Neutrophil (primary cell): ENCODE results near the gene OR4B1.

Source experiments
- H3K27ac ChIP-seq: fragments of 200-600 bp; sonication (generic); 2 replicates; pipeline ENCODE4 v1.5.1; 2016; ENCODE audit warnings: mild to moderate bottlenecking, moderate library complexity
- H3K27me3 ChIP-seq: fragments of 200-600 bp; sonication (generic); 2 replicates; pipeline ENCODE4 v1.6.0; 2016; ENCODE audit warnings: mild to moderate bottlenecking
- H3K36me3 ChIP-seq: fragments of 200-600 bp; sonication (generic); 2 replicates; pipeline ENCODE4 v1.5.1; 2017
- H3K4me1 ChIP-seq, 2 experiments: fragments of 200-600 bp in 1 of 2; sonication (generic) in 1 of 2; 1 replicate in 1 of 2; 2 replicates in 1 of 2; pipeline versions ENCODE4 v1.5.1 to v1.6.1; 2013 to 2016; ENCODE audit warnings: low read depth in 1 of 2, low read length in 1 of 2, mild to moderate bottlenecking in 1 of 2, moderate library complexity in 1 of 2; ENCODE audit not compliant: control insufficient read depth in 1 of 2, insufficient read depth in 1 of 2
- H3K4me3 ChIP-seq, 2 experiments: fragments of 200-600 bp in 1 of 2; sonication (generic) in 1 of 2; 1 replicate in 1 of 2; 2 replicates in 1 of 2; pipeline ENCODE4 v1.5.1; 2013 to 2016; ENCODE audit warnings: low read depth in 1 of 2, low read length in 1 of 2, mild to moderate bottlenecking in 1 of 2, moderate library complexity in 1 of 2
- H3K9me3 ChIP-seq: fragments of 200-600 bp; sonication (generic); 2 replicates; pipeline ENCODE4 v1.5.1; 2016
- CTCF ChIP-seq: fragments of 200-600 bp; sonication (generic); IDR thresholded peaks from 2 replicates; pipeline ENCODE4 v1.5.1; 2016; ENCODE audit warnings: antibody characterized with exemption

OR4B1 gene

DNA sequence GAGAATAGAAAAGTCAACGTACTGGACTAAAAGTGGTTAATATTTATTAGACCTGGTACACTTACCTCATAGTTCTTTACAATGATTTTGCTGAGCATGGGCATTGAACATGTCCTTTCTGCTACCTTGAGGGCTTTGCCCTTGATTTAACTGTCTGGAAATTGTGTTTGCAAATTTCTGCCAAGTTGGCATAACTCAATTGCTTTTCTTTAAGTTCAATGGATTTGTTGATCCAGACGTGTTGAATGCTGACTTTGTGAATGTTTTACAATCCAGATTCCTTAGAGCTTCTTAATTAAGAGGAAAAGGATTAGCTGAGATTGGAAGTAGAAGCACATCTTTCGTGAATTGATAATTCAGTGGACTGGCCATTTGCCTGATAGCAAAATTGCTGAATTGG is 21.1 kb downstream of the OR4B1 start:
- Histone ChIP-seq H3K36me3 (no peaks in the 10 kb centered on the region), H3K4me1 (no peaks in the 10 kb centered on the region), H3K9me3 (no peaks in the 10 kb centered on the region), H3K27me3 (no peaks in the 10 kb centered on the region), H3K27ac (no peak overlapping the region), H3K4me3 (no peak overlapping the region)
- no peak for TF ChIP-seq CTCF

GRCh38 chr11:48242501-48242900 is 25.9 kb downstream of the OR4B1 start:
- no peak overlapping the region for H3K4me3 ChIP-seq
- no peak for TF ChIP-seq CTCF
- no peaks in the 10 kb centered on the region for H3K27me3 ChIP-seq
- no peaks in the 10 kb centered on the region for H3K36me3 ChIP-seq
- no peaks in the 10 kb centered on the region for H3K9me3 ChIP-seq
- H3K27ac ChIP-seq, result no peak overlapping the region
- no peaks in the 10 kb centered on the region for H3K4me1 ChIP-seq

DNA sequence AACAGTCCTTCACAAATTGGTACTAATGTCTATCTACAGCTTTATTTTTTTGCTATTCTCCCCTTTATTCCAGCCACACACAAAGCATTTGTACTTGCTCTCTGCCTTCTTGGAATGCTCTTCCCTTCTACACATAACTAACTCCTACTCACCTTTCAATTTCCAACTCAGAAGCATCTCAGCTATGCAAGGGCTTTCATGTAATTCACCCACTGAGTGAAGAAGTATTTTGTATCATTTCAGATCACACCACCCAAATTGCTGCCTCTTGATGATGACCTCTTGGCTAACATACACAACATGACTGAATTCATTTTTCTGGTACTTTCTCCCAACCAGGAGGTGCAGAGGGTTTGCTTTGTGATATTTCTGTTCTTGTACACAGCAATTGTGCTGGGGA is 28.2 kb downstream of the OR4B1 start, which contains the start of gene OR4X2:
Gene OR4X2, plus strand, starts transcription at position 301 of the 400 bp plus-strand sequence. Its CDS starts 0 bp downstream, at position 301.
- no peak within 1 kb of the TSS for H3K27ac ChIP-seq
- H3K27me3 ChIP-seq, result no peaks in the 10 kb centered on the region
- H3K4me1 ChIP-seq, result no peaks in the 10 kb centered on the region
- no peak for TF ChIP-seq CTCF
- no peaks in the 10 kb centered on the region for H3K9me3 ChIP-seq
- no peak within 1 kb of the TSS for H3K4me3 ChIP-seq
- H3K36me3 ChIP-seq, result no peaks in the 10 kb centered on the region

DNA sequence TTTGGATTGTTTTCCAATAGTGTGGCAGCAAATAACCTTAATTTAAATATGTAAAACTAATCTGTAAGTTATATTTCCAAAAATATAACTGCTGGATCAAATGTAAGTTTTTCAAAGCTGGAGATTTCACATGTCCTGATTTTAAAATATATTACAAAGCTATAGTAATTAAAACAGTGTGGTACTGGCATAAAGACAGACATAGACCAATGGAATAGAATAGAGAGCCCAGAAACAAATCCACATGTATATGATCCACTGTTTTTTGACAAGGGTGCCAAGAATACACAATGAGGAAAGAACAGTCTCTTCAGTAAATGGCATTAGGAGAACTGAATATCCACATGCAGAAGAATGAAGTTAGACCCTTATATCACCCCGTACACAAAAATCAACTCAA is 32.3 kb downstream of the OR4B1 start:
- H3K9me3 ChIP-seq, result no peaks in the 10 kb centered on the region
- H3K4me3 ChIP-seq, result no peak overlapping the region
- no peaks in the 10 kb centered on the region for H3K4me1 ChIP-seq
- no peak for TF ChIP-seq CTCF
- no peaks in the 10 kb centered on the region for H3K27me3 ChIP-seq
- H3K36me3 ChIP-seq, result no peaks in the 10 kb centered on the region
- no peak overlapping the region for H3K27ac ChIP-seq

- Histone ChIP-seq H3K36me3 (no peaks in the 10 kb centered on the region), H3K4me3 (no peak overlapping the region), H3K27ac (no peak overlapping the region), H3K9me3 (no peaks in the 10 kb centered on the region), H3K27me3 (no peaks in the 10 kb centered on the region), H3K4me1 (no peaks in the 10 kb centered on the region)
- TF ChIP-seq CTCF, result no peak
Measured at GRCh38 chr11:48261600-48261999, 45.0 kb downstream of the OR4B1 start.

GRCh38 chr11:48263423-48263911 is 46.9 kb downstream of the OR4B1 start, which contains the start of gene OR4X1:
OR4X1 (plus strand) TSS chr11:48263861; CDS start chr11:48263861, 0 bp downstream.
- H3K4me1 ChIP-seq, result no peaks in the 10 kb centered on the region
- H3K27me3 ChIP-seq, result no peaks in the 10 kb centered on the region
- TF ChIP-seq CTCF, result no peak
- H3K27ac ChIP-seq, result no peak within 1 kb of the TSS
- H3K9me3 ChIP-seq, result no peaks in the 10 kb centered on the region
- H3K36me3 ChIP-seq, result no peaks in the 10 kb centered on the region
- no peak within 1 kb of the TSS for H3K4me3 ChIP-seq
